Thoracic aorta (tissue), 2 donors: ENCODE measurements around the gene CHRNB2. TPM values are rescaled to one million over a fixed set of nuclear protein-coding genes. Genes with fewer than 3 reads are reported as not detected.

ENCODE experiments used
- ATAC-seq: fragments of 150-250 bp; one replicate; pipeline ENCODE4 v1.8.0; 2017; ENCODE audit warnings: low read depth; ENCODE audit not compliant: insufficient number of reproducible peaks, low FRiP score
- DNase-seq: peaks from one replicate; pipeline ENCODE4 v3.0.0-alpha.2; 2020; ENCODE audit warnings: low spot score
- H3K27ac ChIP-seq, 2 donors: fragments of 200-600 bp; sonication (generic); 1 replicate in 1 of 2; 2 replicates in 1 of 2; pipeline ENCODE4 v1.5.1; 2016; ENCODE audit warnings: mild to moderate bottlenecking in 2 of 2, moderate library complexity in 2 of 2
- H3K27me3 ChIP-seq: fragments of 200-600 bp; sonication (generic); replicated peaks from 2 replicates; pipeline ENCODE4 v1.6.0; 2016; ENCODE audit warnings: mild to moderate bottlenecking; ENCODE audit not compliant: insufficient read depth
- H3K36me3 ChIP-seq: fragments of 200-600 bp; sonication (generic); one replicate; pipeline ENCODE4 v1.5.1; 2016
- H3K4me1 ChIP-seq, 2 donors: fragments of 200-600 bp; sonication (generic); 1 replicate in 1 of 2; 2 replicates in 1 of 2; pipeline versions ENCODE4 v1.5.1 to v1.6.0; 2016; ENCODE audit warnings: low read depth in 2 of 2, mild to moderate bottlenecking in 1 of 2; ENCODE audit not compliant: control insufficient read depth in 1 of 2
- H3K4me3 ChIP-seq: fragments of 200-600 bp; sonication (generic); 2 replicates; pipeline ENCODE4 v1.5.1; 2016; ENCODE audit warnings: mild to moderate bottlenecking
- H3K9me3 ChIP-seq: fragments of 200-600 bp; sonication (generic); 2 replicates; pipeline ENCODE4 v1.5.1; 2016
- total RNA-seq, 2 donors: library from RNA; depleted of rRNA; stranded (reverse); fragments of >200 nt; gene quantifications; one replicate each; pipeline versions ENCODE4 v1.1.0 to v1.2.3, GENCODE V29; 2016
- TF ChIP-seq, protein P1 (sequence below): fragments of 200-600 bp; sonication (generic); IDR thresholded peaks from one replicate; pipeline ENCODE4 v1.5.1; 2019; ENCODE audit warnings: antibody characterized with exemption

CHRNB2 gene
- total RNA-seq, 2 donors from 2014 or later = not detected

DNA sequence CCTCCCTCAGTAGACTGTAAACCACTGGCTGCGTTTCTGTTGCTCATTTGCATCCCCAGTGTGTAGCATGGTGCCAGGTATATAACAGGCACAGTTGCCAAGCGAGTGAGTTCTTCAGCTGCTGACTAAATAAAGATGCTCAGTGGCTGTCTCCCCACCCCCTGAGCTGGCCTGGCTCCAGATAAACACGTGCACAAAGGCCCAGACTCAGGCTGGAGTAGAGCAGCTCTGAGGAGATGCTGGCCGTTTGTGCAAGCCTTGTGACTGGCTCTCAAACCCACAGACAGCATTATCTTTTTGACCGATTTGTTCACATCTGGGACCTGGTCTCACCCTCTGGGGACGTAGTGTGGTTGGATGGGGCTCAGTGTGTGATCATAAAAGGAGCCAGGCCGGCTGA is 7.1 kb downstream of the CHRNB2 start:
- H3K9me3 ChIP-seq = no peaks in the 10 kb centered on the region
- H3K4me1 ChIP-seq = no peaks in the 10 kb centered on the region
- DNase-seq = no peak
- no peak overlapping the region for H3K27ac ChIP-seq
- H3K4me3 ChIP-seq = no peak overlapping the region
- peaks cover 9% of the 10 kb centered on the region for H3K36me3 ChIP-seq
- TF ChIP-seq, protein P1, sequence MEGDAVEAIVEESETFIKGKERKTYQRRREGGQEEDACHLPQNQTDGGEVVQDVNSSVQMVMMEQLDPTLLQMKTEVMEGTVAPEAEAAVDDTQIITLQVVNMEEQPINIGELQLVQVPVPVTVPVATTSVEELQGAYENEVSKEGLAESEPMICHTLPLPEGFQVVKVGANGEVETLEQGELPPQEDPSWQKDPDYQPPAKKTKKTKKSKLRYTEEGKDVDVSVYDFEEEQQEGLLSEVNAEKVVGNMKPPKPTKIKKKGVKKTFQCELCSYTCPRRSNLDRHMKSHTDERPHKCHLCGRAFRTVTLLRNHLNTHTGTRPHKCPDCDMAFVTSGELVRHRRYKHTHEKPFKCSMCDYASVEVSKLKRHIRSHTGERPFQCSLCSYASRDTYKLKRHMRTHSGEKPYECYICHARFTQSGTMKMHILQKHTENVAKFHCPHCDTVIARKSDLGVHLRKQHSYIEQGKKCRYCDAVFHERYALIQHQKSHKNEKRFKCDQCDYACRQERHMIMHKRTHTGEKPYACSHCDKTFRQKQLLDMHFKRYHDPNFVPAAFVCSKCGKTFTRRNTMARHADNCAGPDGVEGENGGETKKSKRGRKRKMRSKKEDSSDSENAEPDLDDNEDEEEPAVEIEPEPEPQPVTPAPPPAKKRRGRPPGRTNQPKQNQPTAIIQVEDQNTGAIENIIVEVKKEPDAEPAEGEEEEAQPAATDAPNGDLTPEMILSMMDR = no peak
- no peaks in the 10 kb centered on the region for H3K27me3 ChIP-seq
- ATAC-seq = no peak

DNA sequence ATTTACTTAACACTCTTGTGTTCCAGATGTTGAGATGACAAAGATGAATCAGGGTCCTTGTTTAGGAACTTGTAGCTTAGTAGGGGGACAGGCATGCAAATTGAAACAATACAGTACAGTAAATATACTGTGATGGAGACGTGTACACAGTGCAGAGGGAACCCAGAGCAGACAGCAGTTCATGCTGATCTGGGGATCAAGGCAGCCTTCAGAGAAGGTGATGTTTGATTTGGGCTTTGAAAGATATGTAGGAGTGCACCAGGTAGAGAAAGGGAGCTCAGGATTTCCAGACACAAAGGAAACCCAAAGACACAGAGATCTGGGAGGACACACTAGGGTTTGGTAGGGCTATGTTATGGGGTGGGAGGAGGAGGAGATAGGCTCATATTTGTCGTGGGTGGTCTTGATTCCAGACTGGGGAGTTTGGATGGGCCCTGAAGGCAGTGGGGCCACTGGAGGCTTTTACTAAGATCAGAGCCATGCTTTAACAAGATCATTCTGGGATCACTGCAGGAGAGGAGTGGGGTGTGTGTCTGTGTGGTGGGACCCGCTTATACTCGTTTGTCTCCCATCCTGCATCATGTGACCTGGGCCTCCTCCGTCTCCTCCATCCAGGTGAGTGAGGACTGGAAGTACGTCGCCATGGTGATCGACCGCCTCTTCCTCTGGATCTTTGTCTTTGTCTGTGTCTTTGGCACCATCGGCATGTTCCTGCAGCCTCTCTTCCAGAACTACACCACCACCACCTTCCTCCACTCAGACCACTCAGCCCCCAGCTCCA is 7.8 kb downstream of the CHRNB2 start:
- Histone ChIP-seq H3K9me3 (no peaks in the 10 kb centered on the region), H3K4me1 (no peaks in the 10 kb centered on the region), H3K36me3 (peaks cover 16% of the 10 kb centered on the region), H3K27ac (no peak overlapping the region), H3K27me3 (no peaks in the 10 kb centered on the region), H3K4me3 (no peak overlapping the region)
- ATAC-seq (no peak), DNase-seq (no peak)
- TF ChIP-seq, protein P1 = no peak

DNA sequence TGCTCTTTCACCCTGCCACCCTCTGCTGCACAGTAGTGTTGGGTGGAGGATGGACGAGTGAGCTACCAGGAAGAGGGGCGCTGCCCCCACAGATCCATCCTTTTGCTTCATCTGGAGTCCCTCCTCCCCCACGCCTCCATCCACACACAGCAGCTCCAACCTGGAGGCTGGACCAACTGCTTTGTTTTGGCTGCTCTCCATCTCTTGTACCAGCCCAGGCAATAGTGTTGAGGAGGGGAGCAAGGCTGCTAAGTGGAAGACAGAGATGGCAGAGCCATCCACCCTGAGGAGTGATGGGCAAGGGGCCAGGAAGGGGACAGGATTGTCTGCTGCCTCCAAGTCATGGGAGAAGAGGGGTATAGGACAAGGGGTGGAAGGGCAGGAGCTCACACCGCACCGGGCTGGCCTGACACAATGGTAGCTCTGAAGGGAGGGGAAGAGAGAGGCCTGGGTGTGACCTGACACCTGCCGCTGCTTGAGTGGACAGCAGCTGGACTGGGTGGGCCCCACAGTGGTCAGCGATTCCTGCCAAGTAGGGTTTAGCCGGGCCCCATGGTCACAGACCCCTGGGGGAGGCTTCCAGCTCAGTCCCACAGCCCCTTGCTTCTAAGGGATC is 8.5 kb downstream of the CHRNB2 start:
- no peak overlapping the region for H3K27ac ChIP-seq
- H3K27me3 ChIP-seq = no peaks in the 10 kb centered on the region
- H3K36me3 ChIP-seq = peaks cover 22% of the 10 kb centered on the region
- TF ChIP-seq, protein P1 = no peak
- H3K4me1 ChIP-seq = no peaks in the 10 kb centered on the region
- no peak for ATAC-seq
- no peak for DNase-seq
- H3K9me3 ChIP-seq = no peaks in the 10 kb centered on the region
- no peak overlapping the region for H3K4me3 ChIP-seq

DNA sequence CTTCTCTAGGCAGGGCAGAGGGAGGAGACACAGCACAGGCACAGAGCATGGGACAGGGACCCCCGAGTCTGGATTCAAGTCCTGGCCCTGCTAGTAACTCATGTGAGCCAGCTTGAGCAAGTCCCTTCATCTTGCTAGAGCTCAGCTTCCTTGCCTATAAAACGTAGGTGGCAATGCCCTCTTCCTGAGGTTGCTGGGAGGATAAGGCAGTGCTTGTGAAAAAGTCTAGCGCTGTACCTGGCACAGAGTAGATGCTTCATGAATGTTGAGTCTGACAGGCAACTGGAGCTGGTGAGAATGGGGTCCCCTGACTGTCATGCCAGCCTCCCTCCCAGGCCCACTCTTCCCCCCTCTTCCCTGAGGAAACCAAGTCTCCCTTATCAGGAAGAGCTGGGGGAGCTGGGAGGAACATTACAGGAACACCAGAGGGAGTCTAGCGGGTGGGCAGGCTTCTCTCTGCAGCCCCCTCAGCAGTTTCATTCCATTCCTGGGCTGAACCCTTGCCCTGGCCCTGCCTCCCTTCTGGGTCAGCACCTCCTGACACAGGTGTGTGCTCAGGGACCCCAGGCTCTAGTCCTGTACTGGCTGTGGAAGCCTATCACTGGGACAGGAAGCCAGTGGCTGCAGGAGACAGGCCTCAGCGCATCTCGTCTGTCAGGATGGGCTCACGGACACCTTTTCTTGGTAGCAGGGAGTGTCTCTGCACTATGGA is 9.9 kb downstream of the CHRNB2 start:
- H3K9me3 ChIP-seq = no peaks in the 10 kb centered on the region
- ATAC-seq (no peak), DNase-seq (no peak)
- H3K4me3 ChIP-seq = no peak overlapping the region
- no peaks in the 10 kb centered on the region for H3K27me3 ChIP-seq
- TF ChIP-seq, protein P1 = no peak
- no peak overlapping the region for H3K27ac ChIP-seq
- no peaks in the 10 kb centered on the region for H3K4me1 ChIP-seq
- peaks cover 33% of the 10 kb centered on the region for H3K36me3 ChIP-seq

DNA sequence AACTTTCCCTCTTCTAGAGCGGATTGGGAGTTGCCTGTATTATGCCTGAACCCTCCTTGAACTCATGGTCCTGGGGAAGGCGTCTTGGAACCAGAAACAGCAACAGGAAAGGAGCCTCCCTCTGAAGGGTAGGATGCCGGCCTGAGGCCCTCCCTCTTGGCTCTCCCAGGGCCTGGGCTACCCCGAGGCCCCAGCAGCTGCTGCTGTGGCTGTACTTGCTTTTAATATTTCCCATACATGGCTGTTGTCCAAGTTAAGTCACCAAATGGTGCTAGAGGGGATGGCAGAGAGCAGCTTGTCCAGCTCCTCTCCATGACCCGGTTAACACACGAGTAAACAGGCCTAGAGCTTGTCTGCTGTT is 10.5 kb downstream of the CHRNB2 start:
- no peak for DNase-seq
- Histone ChIP-seq H3K27me3 (no peaks in the 10 kb centered on the region), H3K4me1 (no peaks in the 10 kb centered on the region), H3K36me3 (peaks cover 39% of the 10 kb centered on the region), H3K27ac (no peak overlapping the region), H3K9me3 (no peaks in the 10 kb centered on the region), H3K4me3 (no peak overlapping the region)
- TF ChIP-seq, protein P1 = no peak
- no peak for ATAC-seq
